HT-29 (cell line): Measurements from ENCODE around the gene MIPEP. TPM values are rescaled to one million over a fixed set of nuclear protein-coding genes. Genes with fewer than 3 reads are reported as not detected.

ENCODE experiments used
- DNase-seq: peaks from one replicate; pipeline ENCODE4 v3.0.0-alpha.2; 2015; ENCODE audit warnings: low spot score
- total RNA-seq: library from RNA; depleted of rRNA; stranded (reverse); fragments of >200 nt; shearing (Covaris generic); gene quantifications from 2 replicates; pipeline ENCODE4 v1.2.3, GENCODE V29; 2014

Gene MIPEP
- total RNA-seq, 1 experiment from 2014 or later = 33.1 TPM

DNA sequence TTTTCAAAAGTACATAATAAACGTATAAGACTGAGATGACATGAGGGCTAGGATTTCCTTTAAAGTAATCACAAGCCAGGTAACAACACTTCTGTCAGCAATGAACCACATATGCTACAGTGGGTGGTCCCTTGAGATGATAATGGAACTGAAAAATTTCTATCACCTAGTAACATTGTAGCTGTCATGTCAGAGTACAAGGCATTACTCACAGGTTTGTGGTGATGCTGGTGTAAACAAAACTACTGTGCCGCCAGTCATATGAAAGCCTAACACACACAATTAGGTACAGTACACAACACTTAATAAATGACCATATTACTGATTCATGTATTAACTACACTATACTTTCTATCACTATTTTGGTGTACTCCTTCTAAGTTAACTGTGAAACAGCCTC lies 36.8 kb downstream of the MIPEP start:
- DNase-seq = no peak

DNA sequence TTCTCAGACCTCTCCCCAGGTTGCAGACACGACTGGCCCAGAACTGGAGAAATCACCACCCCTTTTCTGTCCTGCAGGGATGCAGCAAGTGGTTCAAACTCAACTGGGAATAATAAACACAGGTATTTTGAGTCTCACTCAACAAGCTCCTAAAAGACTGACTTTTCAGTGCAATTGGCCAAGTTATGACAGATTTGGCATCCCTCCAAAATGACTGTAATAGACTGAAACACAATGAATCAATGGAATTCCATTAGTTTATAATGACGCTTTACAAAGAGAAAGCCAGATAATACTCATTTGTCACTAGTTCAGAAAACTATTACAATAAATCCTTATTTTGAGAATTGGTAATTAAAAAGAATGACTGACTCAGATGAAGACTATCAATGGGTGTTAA lies 38.1 kb downstream of the MIPEP start:
- DNase-seq = no peak

DNA sequence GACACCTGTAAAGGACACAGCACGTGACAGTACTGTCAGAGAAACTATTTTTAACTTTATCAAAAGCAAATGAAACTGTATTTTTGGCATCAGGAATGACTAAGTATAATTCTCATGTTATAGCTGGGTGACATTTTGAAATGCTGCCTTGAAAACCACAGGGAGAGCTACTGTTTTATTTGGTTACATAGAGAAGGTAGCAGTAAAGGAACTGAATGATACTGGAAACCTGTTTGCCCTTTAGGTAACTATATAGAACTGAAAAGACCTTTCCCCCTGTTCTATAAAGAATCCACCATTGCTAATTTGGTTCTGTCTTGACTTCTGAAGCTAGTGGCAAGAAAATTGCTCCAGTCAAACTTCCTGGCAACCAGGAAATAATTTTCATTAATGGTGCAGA lies 39.1 kb downstream of the MIPEP start:
- DNase-seq = no peak

DNA sequence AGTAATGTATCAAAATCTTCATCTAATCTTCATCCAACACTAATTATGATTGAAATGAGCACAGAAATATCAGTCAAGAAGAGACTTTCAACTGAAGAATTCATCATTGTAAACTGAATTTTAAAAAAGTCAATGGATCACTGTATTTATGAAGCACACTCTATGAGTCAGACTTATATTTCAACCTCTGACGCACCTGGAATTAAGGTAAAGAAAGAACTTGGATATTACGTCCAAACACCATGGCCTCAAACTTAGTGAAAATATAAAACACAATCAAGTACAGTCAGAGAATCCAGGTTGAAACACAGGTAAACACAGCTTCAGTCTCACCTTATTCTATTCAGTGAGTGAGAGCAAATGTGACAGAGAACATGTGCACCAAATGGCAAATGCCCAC lies 39.5 kb downstream of the MIPEP start:
- no peak for DNase-seq

DNA sequence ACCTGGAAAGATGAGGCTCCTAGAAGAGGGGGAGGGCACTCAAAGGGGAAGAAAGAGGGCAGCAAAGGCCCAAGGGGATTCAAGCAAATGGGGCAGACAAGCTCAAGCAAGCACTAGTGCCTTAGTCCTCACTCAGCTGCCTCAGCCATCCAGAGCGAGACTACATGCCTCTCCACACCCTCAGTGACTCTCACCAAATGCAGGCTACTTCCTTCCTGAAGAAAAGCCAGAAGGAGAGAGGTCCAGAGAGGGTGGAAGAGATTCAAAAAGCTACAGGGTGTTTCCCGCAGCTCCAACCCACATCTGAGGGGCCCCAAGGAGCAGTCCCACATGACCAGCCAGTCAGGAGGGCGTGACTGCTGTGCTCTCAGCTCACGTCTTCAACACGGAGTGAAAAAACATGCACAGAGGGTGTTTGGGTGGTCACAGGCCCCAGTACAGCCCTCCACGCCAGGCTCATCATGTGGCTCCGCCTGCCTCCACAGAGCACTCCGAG lies 40.5 kb downstream of the MIPEP start:
- DNase-seq = no peak

DNA sequence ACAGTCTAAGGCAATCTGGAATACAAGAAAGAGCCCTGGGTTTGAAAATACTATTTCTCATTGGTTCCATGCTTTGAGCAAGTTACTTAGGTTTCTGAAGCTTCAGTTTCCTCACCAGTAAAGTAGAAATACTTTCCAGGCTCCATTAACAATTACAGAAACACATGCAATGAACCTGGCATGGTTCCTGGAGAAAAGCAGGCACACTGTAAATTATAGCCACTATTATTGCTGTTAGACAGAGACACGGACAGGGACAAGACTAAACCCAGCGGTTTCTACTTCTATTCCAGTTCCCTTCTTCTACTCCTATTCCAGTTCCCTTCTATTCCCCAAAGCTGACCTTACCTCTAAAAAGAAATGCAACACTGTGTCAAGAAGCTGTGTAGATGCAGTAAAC lies 41.2 kb downstream of the MIPEP start:
- no peak for DNase-seq

DNA sequence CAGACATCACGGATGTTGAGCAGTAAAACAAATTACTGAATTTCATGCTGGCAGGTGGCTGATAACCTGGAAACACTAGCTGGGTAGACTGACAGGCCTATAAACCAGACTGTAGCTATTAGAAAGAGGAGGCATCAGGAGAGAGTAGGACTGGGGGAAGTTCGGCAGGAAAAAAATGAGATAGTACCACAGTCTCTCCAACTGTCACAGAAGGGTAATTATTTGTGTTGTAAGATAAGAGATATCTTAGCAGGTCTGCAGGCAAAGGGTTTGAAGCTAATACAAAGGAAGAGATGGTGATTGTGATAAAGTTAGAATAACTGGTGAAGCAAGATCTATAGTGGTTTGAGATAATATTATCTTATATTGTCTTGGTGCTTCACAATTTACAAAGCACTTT lies 41.7 kb downstream of the MIPEP start:
- no peak for DNase-seq

DNA sequence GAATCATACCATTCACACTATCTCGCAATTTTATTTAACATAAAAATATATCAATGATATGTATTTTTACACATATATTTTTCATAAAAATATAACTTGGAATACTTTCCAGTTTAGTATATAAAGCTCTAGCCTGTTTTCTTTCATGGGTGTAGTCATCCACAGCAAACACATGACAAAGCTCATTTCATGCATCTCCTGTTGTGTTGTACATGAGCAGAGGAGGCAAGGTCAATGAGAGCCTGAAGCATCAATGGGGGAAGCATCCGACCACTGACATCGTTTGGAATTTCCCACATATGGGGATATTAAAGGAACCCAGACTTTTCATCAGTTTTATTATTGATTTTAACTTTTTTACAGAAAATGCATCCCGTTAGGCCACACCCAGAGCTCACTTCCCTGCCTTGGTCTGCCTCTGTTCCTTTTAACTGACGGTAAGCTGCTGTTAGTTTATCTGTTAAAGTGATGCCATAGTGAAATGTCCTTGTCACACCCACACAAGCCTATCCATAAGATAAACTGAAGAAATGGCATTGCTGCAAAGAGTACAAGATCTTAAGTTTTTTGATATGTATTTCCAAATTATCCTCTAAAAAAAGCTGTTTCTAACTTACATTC lies 44.0 kb downstream of the MIPEP start:
- no peak for DNase-seq

DNA sequence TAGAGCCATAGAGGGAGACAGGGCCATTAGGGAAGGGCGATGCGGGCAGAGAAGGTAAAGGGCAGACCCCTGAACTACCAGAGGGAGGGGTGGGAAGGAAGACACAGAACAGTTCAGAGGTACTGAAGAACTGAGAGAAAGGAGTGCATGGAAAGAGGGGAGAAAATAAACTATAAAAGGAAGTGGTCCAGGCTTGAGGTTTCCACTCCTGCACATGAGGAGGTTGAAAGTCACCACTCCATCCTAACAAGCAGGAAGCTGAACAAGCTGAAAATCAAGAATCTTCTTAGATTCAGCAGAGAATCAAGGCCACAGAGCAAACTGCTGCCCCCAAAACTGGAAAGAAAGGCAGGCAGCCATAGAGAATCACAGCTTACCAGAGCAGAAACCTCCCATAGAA lies 45.1 kb downstream of the MIPEP start:
- DNase-seq = no peak

DNA sequence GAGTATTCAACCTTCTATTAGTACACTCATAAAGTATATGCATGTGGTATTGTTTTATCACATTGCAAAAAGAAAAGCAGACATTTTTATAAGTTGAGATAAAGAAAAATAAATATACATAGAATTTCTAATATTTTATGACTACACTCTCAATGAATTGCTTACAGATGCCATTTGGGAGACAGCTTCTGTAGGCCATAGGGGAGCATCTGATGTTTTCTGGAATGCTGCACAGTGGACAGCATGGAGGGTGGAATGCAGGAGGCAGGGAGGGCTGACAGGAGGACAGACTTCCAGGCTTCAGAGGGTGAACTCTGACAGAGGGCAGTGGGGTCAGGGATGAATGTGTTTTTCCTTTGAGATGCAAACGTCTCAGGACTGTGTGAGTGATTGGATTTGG lies 45.8 kb downstream of the MIPEP start:
- DNase-seq = no peak

DNA sequence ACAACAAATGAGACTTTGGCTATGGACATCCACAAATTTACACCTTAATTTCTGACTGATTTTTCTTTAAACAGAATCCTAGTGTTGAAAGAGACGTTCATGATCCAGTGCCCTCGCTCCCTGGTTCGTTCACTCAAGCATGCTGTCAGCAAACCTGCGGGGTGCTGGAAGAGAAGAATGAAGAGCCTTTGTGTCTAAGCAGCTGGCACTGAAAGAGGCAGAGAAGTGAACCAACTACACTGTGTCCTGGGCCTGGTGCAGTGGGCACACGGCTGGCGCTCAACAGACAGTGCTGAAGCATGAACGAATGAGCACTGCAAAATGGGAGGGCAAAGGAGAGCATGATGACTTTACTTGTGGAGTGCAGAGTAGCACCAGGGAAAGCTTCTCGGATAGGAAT lies 46.8 kb downstream of the MIPEP start:
- DNase-seq = no peak

DNA sequence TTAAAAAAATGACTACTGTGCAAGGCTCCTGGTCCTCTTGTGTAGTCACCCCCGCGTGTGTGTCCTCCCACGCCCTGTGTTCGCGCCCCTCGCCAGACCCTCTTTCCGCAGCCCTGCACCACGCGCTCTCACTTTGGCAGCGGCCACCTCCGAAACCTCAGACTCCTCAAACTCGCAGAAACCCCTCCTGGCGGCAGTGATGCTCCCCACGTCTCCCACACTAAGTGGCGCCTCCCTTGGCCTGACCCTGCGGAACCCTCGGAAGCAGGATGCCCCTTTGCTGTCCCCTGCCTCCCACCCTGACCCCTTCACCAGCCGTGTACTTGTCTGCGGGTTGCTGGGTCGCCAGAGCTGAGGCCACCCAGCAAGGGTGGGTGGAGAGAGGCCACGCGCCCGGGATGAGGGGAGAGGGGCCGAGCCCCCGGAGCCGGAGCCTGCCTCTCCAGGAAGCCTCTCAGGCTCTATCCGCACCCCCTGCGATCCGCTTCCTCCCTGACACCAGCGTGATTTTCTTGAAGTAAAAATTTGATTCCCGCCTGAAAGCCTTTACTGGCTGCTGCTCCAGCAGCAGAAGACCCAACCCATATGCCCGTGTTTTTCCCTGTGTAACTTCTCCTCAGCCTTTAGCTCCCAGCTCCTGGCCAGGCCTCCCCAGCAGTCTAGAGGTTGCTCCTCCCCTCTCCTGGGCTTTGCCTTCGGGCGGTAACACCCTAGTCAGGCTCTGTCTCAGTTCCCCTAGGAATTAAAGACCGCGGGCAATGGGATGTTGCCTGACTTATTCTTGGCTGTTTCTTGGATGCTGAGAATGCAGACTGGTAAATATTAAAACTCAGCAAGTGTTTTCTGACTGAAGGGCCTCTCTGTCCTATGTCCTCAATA lies 55.2 kb downstream of the MIPEP start:
- no peak for DNase-seq

DNA sequence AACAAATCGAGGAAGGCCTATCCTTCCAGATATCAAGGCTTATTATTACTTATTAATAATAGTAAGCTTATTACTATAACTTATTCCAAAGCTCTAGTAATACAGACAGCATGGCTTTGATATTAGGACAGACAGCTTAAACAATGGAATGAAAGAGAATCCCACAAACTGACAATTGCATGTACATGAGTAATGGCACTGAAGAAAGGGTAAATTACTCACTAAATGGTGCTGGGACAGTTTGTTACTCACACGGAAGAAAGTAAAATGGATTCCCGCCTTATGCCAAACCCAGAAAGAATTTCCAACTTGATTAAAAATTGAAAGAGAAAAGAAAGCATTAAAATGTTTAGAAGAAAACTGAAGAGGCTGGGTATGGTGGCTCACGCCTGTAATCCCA lies 60.3 kb downstream of the MIPEP start:
- DNase-seq = no peak

DNA sequence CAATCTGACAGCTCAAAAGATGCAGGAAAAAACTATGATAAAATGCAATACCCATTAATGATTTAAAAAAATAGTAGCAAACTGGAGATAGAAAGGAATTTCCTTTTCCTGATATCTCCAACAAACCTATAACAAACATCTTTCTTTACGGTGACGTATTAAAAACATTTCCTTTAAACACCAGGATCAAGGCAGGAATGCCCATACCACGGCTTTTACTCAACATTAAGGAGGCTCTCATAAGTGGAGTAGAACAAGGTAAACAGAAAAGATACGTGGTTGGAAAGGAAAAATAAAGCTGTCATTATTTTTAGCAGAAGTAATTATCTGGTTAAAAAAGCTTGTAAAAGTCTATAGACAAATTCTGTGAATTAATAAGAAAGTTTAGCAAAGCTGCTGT lies 61.1 kb downstream of the MIPEP start:
- no peak for DNase-seq

DNA sequence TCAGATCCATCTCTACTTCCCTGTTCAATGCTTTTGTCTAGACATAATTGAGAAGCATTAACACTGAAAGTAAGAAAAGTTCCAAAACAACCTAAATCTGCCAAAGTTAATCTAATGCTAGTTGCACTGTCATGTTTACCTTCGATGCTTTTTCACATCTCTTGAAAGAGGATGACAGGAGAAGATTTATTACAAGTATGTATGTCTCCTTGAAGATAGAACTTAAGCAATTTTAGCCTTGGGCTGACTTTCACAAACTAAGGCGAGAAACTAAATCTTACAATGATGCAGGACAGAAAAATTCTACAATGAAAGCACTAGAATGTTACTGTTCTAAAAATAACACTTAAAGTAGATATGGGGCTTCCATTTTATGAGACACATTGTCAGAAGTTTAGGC lies 64.0 kb downstream of the MIPEP start:
- DNase-seq = no peak

DNA sequence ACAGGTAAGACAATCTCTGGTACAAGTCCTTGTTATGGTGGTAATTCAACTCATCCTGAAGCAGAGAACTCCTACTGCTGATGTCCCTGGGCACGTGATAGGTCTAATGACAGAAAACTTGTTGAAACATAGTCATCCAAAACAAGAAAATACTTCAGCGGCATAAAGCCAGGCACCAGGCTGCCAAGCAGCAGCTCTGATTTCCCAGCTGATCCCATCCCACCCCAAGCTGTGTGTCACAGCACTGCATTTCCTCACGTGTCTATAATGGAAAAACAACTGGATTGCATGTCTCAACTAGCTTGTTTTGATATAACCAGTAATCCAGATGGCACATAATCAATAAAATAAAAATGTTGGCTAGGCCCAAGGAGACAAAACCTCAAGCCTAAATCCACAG lies 64.8 kb downstream of the MIPEP start:
- DNase-seq = no peak

DNA sequence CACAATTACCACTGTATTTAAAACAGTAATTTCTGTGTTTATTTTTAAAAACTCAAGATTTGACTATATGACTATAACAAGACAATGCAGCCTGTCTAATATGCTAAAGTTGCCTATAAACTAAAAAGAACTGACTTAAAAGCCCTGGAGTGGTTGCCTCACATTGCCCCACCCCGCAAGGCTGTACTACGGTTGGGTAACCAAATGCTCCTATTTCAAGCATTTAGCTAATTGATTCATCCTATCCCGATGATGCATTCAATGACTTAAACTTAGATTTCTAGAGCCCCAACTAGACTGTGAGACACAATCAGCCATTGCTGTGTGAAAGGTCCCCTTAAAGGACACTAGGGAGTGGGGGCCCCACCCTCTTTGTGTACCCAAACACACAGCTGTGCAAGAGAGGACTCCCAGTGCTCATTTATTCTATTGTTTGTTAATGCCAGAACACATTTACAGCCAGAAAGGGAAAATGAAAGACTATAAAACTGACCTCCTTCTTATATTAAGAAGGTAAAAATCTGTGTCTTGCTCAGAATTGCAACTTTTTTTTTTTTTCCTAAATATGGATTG lies 66.9 kb downstream of the MIPEP start:
- no peak for DNase-seq

DNA sequence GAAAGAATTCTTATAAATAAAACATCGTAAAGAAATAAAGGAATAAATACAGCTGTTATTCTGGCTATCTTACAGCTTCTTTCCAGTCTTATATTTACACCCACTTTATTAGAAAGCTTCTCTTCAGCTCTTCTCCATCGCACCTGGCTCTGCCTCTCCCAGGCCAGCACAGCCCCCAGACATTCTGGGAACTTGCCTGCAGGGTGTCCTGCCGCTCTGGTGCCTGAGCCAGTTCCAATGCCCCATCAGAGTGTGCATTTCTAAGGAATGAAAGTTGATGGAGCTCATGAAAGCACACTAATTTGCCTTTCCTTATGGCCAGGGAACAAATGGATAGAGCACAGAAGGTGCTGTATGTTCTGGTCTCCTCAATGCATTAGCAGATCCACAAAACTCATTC lies 68.7 kb downstream of the MIPEP start:
- no peak for DNase-seq

DNA sequence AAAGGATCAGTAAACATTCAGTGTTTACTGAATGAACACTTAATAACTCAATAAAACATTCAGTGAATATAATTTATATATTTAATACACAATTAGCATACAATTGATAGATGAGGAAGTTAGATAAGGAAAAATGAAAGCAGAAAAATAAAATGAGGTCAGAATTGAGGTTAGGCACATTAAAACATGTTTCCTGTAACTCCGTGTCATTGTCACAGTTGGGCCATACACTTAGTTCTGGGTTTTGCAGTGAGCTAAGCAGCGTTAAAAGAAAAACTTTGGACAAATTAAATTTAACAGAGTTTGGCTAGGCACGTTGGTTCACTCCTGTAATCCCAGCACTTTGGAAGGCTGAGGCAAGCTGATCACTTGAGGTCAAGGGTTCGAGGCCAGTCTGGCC lies 71.4 kb downstream of the MIPEP start:
- DNase-seq = no peak

DNA sequence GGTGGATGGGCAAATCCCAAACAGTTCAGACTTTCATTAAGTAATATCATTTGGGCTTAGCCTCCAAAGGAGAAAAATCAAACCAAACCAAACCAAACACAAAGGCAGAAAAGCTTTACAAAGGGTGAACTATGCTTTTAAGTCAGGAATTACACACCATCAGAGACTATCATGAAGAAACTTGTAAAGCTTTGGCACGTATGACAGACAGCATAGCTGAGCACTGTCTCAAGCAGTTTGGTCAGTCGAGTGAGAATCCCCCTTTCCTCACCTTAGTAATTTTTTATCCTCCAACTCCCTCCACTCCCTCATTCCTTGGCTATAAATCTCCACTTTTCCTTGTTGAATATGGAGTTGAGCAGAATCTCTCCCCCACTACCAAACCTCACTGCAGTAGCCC lies 72.1 kb downstream of the MIPEP start:
- no peak for DNase-seq

DNA sequence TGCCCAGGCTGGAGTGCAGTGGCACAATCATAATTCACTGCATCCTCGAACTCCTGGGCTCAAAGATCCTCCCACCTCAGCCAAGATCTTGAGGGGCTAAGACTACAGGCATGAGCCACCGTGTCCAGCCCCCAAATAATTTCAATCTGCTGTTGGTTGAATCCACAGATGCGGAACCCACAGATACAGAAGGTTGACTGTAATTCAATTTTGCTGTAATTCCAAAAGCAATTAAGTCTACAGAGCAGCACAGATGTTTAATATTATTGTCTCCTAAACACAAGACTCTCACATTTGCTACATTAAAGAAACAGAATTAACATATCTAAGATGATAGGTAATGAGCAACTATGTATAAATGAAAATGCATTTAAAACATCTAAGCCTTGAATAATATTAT lies 75.6 kb downstream of the MIPEP start:
- no peak for DNase-seq

DNA sequence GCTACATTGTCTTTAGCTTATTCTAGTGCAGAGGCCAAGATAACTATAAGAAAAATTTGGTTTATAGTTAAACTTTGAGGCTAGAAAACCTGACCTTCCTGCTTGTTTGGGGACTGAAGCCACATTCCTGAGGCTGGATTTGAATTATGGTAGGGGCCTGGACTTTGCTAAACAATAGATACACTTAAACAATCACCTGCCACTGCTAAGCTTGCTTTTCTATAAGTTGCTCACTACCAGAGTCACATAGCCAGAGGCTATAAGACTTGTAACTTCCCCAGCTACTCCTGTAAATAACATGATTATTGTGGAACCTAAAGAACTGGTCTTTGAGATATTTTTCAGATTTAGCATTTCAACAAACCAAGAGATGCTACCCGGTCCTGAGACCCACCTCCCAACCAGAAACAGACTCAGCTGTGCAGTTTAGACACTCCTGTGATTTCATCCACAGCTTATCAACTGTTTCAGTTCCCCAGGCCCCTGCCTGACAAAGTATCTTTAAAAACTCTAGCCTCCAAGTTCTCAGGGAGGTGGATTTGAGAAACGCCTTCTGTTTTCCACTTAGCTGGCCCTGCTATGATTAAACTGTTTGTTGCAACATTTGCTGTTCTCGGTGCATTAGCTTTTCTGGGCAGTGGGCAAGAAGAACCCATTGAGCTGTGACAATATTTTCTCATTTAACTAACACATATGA lies 77.7 kb downstream of the MIPEP start:
- DNase-seq = no peak
